MM.1S (cell line): Measurements from ENCODE around the gene TATDN2.

Experiments used
- DNase-seq: peaks from one replicate; pipeline ENCODE4 v3.0.0-alpha.2; 2015
- H2AFZ ChIP-seq: fragments of 300-600 bp; sonication (generic); 2 replicates; pipeline ENCODE4 v1.6.0; 2016; ENCODE audit warnings: antibody characterized with exemption, low read length
- H3F3A ChIP-seq: fragments of 300-600 bp; sonication (generic); 2 replicates; pipeline ENCODE4 v1.6.1; 2016; ENCODE audit warnings: mild to moderate bottlenecking, antibody characterized with exemption, low read length, moderate library complexity, mixed read lengths; ENCODE audit not compliant: insufficient read depth
- H3K27ac ChIP-seq: fragments of 300-600 bp; sonication (generic); 2 replicates; pipeline ENCODE4 v1.5.1; 2016; ENCODE audit warnings: mild to moderate bottlenecking, low read length
- H3K27me3 ChIP-seq: fragments of 300-600 bp; sonication (generic); replicated peaks from 2 replicates; pipeline ENCODE4 v1.6.0; 2016; ENCODE audit warnings: low read length; ENCODE audit not compliant: insufficient read depth
- H3K36me3 ChIP-seq: fragments of 300-600 bp; sonication (generic); replicated peaks from 2 replicates; pipeline ENCODE4 v1.6.1; 2016; ENCODE audit warnings: mild to moderate bottlenecking, low read length, mixed read lengths; ENCODE audit not compliant: insufficient read depth
- H3K4me1 ChIP-seq: fragments of 300-600 bp; sonication (generic); 2 replicates; pipeline ENCODE4 v1.6.1; 2016; ENCODE audit warnings: low read length, mixed read lengths
- H3K4me2 ChIP-seq: fragments of 300-600 bp; sonication (generic); 2 replicates; pipeline ENCODE4 v1.6.0; 2016; ENCODE audit warnings: low read depth, low read length
- H3K4me3 ChIP-seq: fragments of 300-600 bp; sonication (generic); 2 replicates; pipeline ENCODE4 v1.5.1; 2016; ENCODE audit warnings: low read length, mixed read lengths
- H3K79me2 ChIP-seq: fragments of 300-600 bp; sonication (generic); 2 replicates; pipeline ENCODE4 v1.6.1; 2016; ENCODE audit warnings: mixed run types, low read length, mixed read lengths
- H3K9ac ChIP-seq: fragments of 300-600 bp; sonication (generic); 2 replicates; pipeline ENCODE4 v1.6.1; 2016; ENCODE audit warnings: low read length, mixed read lengths
- H3K9me2 ChIP-seq: fragments of 300-600 bp; sonication (generic); replicated peaks from 2 replicates; pipeline ENCODE4 v1.6.1; 2016; ENCODE audit warnings: mild to moderate bottlenecking, low read length, mixed read lengths; ENCODE audit not compliant: insufficient read depth
- H3K9me3 ChIP-seq: fragments of 300-600 bp; sonication (generic); replicated peaks from 2 replicates; pipeline ENCODE4 v1.6.1; 2016; ENCODE audit warnings: mild to moderate bottlenecking, low read length, mixed read lengths; ENCODE audit not compliant: insufficient read depth
- H4K20me1 ChIP-seq: fragments of 300-600 bp; sonication (generic); 2 replicates; pipeline ENCODE4 v1.6.1; 2016; ENCODE audit warnings: mild to moderate bottlenecking, low read length, moderate library complexity, mixed read lengths; ENCODE audit not compliant: insufficient read depth
- EZH2 ChIP-seq: fragments of 300-600 bp; sonication (generic); optimal IDR thresholded peaks from 2 replicates; pipeline ENCODE3; 2017; ENCODE audit warnings: low read depth, mild to moderate bottlenecking, antibody characterized with exemption, low read length, mixed read lengths
- EZH2phosphoT487 ChIP-seq: fragments of 300-600 bp; sonication (generic); IDR thresholded peaks from 2 replicates; pipeline ENCODE4 v1.6.1; 2018; ENCODE audit warnings: antibody characterized with exemption, low read length
- TF ChIP-seq, protein P1 (sequence below): fragments of 300-600 bp; sonication (generic); IDR thresholded peaks from 2 replicates; pipeline ENCODE4 v1.5.1; 2016; ENCODE audit warnings: antibody characterized with exemption, low read length, mixed read lengths

The TATDN2 gene

DNA sequence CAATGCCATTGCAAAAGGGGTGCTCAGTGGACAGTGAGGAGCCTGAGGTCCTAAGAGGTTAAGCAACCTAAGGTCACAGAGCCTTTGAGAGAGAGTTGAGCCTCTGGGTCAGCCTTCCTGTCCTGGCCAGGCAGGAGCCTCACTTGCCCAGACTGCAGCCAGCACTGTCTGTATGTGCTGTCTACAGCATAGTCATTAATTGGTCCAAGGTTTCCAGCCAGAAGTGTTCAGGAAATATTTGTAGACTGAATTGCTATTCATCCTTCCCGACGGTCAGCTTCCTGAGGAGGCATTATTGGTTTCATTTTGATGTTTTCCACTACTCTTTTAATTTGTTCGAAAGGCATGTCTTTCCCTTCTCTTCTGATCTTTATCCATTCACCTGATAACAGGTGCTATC is 64.6 kb downstream of the TATDN2 start:
- Histone ChIP-seq H3K4me3 (no peak overlapping the region), H2AFZ (no peak overlapping the region), H3K79me2 (peaks cover 13% of the 10 kb centered on the region), H3F3A (no peaks in the 10 kb centered on the region), H3K27ac (no peak overlapping the region), H4K20me1 (no peaks in the 10 kb centered on the region), H3K36me3 (peaks cover 12% of the 10 kb centered on the region), H3K27me3 (no peaks in the 10 kb centered on the region), H3K9me3 (no peaks in the 10 kb centered on the region), H3K4me1 (no peaks in the 10 kb centered on the region), H3K9me2 (no peaks in the 10 kb centered on the region), H3K4me2 (no peak overlapping the region), H3K9ac (no peak overlapping the region)
- no peak for TF ChIP-seq EZH2
- TF ChIP-seq, protein P1, sequence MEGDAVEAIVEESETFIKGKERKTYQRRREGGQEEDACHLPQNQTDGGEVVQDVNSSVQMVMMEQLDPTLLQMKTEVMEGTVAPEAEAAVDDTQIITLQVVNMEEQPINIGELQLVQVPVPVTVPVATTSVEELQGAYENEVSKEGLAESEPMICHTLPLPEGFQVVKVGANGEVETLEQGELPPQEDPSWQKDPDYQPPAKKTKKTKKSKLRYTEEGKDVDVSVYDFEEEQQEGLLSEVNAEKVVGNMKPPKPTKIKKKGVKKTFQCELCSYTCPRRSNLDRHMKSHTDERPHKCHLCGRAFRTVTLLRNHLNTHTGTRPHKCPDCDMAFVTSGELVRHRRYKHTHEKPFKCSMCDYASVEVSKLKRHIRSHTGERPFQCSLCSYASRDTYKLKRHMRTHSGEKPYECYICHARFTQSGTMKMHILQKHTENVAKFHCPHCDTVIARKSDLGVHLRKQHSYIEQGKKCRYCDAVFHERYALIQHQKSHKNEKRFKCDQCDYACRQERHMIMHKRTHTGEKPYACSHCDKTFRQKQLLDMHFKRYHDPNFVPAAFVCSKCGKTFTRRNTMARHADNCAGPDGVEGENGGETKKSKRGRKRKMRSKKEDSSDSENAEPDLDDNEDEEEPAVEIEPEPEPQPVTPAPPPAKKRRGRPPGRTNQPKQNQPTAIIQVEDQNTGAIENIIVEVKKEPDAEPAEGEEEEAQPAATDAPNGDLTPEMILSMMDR, result no peak
- no peak for TF ChIP-seq EZH2phosphoT487
- no peak for DNase-seq

DNA sequence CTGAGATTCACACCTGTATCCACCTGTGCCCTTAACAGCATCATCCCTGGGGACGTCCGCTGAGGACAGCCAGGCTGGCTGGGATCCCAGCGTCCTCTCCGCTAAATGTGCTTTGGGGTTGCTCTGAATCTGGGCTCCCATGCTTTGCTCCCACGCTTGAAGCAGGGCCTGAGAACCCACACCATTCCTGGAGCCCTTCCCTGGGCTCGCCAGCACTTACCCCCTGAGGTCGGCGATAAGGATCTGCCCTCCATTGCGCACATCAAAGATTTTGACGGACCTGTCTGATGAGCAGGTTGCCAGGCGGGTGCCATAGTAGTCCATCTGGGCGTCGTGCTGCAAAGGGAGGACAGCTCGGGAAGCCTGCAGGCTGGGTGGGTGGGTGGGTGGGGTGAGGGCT is 66.8 kb downstream of the TATDN2 start:
- Histone ChIP-seq H4K20me1 (peaks cover 8% of the 10 kb centered on the region; the same call in 1 of the 2 replicates), H2AFZ (no peak overlapping the region), H3K27ac (no peak overlapping the region), H3K4me2 (no peak overlapping the region), H3K36me3 (peaks cover 14% of the 10 kb centered on the region), H3K9me2 (no peaks in the 10 kb centered on the region), H3K9ac (no peak overlapping the region), H3F3A (no peaks in the 10 kb centered on the region), H3K4me1 (0 out of 2 replicates have a peak, but pooled peaks cover 8% of the 10 kb centered on the region), H3K27me3 (no peaks in the 10 kb centered on the region), H3K4me3 (no peak overlapping the region), H3K9me3 (no peaks in the 10 kb centered on the region), H3K79me2 (peaks cover 36% of the 10 kb centered on the region)
- DNase-seq, result no peak
- TF ChIP-seq, protein P1, result no peak
- no peak for TF ChIP-seq EZH2
- TF ChIP-seq EZH2phosphoT487, result no peak

DNA sequence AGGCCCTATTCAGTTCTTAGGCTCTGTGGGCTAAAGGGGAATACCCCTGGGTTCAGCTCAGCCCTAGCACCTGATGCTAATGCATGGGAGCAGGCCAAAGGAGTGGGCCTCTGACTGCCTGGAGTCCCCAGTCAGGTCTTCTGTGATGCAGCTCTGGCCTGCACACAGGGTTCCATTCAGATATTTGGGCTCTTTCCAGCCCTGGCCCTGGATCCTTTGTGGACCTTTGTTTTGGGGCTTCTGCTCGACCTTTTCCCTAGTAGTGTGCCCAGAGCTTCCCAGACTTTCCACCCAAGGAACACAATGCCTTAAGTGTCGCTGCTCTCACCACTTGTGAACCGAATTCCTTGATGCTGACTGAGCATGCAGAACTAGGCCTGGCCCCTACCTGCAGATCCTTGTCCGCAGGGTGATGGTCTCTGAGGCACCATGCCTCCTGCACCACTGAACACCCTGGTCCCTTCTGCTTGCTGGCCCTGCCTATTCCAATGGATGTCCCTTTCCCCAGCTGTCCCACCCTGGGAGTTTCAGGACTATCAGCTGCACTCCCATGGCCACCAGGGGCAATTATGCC is 67.6 kb downstream of the TATDN2 start:
- Histone ChIP-seq H3K9me2 (no peaks in the 10 kb centered on the region), H3K4me2 (no peak overlapping the region), H3K4me1 (0 out of 2 replicates have a peak, but pooled peaks cover 8% of the 10 kb centered on the region), H3K36me3 (peaks cover 14% of the 10 kb centered on the region; the same call in 1 of the 2 replicates), H4K20me1 (peaks cover 8% of the 10 kb centered on the region; the same call in 1 of the 2 replicates), H3K27ac (no peak overlapping the region), H3K9me3 (no peaks in the 10 kb centered on the region), H3K4me3 (no peak overlapping the region), H3K79me2 (peaks cover 43% of the 10 kb centered on the region), H3F3A (no peaks in the 10 kb centered on the region), H3K27me3 (no peaks in the 10 kb centered on the region), H2AFZ (no peak overlapping the region), H3K9ac (no peak overlapping the region)
- DNase-seq, result no peak
- TF ChIP-seq, protein P1, result no peak
- no peak for TF ChIP-seq EZH2
- no peak for TF ChIP-seq EZH2phosphoT487
